Effector memory CD4-positive, alpha-beta T cell (primary cell): ENCODE measurements around the gene HOXA11.

Source experiments
- DNase-seq, 3 donors: peaks; one replicate each; pipeline ENCODE4 v3.0.0-alpha.2; 2020
- H3K27ac ChIP-seq: 2 replicates; pipeline ENCODE4 v1.7.0; 2013; ENCODE audit warnings: mild to moderate bottlenecking, low read length, moderate library complexity; ENCODE audit not compliant: insufficient read depth, poor library complexity, severe bottlenecking
- H3K27me3 ChIP-seq: replicated peaks from 2 replicates; pipeline ENCODE4 v1.7.0; 2013; ENCODE audit warnings: mild to moderate bottlenecking, low read length; ENCODE audit not compliant: insufficient read depth, control insufficient read depth, poor library complexity, severe bottlenecking
- H3K36me3 ChIP-seq: 2 replicates; pipeline ENCODE4 v1.7.0; 2013; ENCODE audit warnings: mild to moderate bottlenecking, low read length, moderate library complexity; ENCODE audit not compliant: control insufficient read depth, insufficient read depth
- H3K4me1 ChIP-seq: 2 replicates; pipeline ENCODE4 v1.7.0; 2013; ENCODE audit warnings: low read length, mild to moderate bottlenecking; ENCODE audit not compliant: control insufficient read depth, insufficient read depth, poor library complexity, severe bottlenecking
- H3K4me3 ChIP-seq: 2 replicates; pipeline ENCODE4 v1.7.0; 2013; ENCODE audit warnings: low read length, low read depth, mild to moderate bottlenecking; ENCODE audit not compliant: insufficient read depth, poor library complexity, severe bottlenecking
- H3K9me3 ChIP-seq: 2 replicates; pipeline ENCODE4 v1.7.0; 2013; ENCODE audit warnings: mild to moderate bottlenecking, low read length, moderate library complexity; ENCODE audit not compliant: control insufficient read depth

The HOXA11 gene

GRCh38 chr7:27205325-27206280 lies 20.6 kb upstream of the HOXA11 start:
- Histone ChIP-seq H3K9me3 (no peaks in the 10 kb centered on the region), H3K27me3 (peaks cover 72% of the 10 kb centered on the region), H3K4me3 (no peak overlapping the region), H3K4me1 (peaks cover 25% of the 10 kb centered on the region), H3K27ac (no peak overlapping the region), H3K36me3 (no peaks in the 10 kb centered on the region)
- DNase-seq = no peak

DNA sequence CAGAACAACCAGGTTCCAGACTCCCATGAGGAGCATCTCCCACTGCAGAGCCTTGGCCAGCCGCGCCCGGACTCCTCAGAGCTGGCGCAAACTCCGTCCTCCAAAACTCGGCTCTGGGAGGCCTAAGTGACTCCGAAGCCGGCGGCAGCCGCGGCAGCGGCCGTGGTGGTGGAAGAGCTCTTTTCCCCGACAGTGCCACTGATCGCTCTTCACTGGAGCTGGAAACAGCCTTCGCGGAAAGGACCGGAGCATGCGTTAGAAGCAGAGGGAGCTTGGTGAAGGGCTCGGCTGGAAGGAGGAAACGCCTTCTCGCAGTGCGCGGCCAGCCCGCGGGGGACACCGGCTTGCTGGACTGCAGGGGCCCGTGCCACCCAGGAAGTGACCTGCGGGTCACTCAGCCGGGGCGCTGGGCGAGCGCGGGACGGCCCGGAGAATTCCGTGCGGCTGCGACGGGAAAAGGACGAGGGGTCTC lies 19.9 kb upstream of the HOXA11 start:
- H3K4me3 ChIP-seq = no peak overlapping the region
- H3K9me3 ChIP-seq = no peaks in the 10 kb centered on the region
- H3K36me3 ChIP-seq = no peaks in the 10 kb centered on the region
- no peak overlapping the region for H3K27ac ChIP-seq
- no peak for DNase-seq
- H3K27me3 ChIP-seq = peaks cover 74% of the 10 kb centered on the region
- peaks cover 27% of the 10 kb centered on the region for H3K4me1 ChIP-seq

GRCh38 chr7:27203964-27204594 lies 19.0 kb upstream of the HOXA11 start:
- Histone ChIP-seq H3K4me1 (peaks cover 30% of the 10 kb centered on the region), H3K27me3 (peaks cover 73% of the 10 kb centered on the region), H3K27ac (no peak overlapping the region), H3K36me3 (no peaks in the 10 kb centered on the region), H3K4me3 (no peak overlapping the region), H3K9me3 (no peaks in the 10 kb centered on the region)
- no peak for DNase-seq

DNA sequence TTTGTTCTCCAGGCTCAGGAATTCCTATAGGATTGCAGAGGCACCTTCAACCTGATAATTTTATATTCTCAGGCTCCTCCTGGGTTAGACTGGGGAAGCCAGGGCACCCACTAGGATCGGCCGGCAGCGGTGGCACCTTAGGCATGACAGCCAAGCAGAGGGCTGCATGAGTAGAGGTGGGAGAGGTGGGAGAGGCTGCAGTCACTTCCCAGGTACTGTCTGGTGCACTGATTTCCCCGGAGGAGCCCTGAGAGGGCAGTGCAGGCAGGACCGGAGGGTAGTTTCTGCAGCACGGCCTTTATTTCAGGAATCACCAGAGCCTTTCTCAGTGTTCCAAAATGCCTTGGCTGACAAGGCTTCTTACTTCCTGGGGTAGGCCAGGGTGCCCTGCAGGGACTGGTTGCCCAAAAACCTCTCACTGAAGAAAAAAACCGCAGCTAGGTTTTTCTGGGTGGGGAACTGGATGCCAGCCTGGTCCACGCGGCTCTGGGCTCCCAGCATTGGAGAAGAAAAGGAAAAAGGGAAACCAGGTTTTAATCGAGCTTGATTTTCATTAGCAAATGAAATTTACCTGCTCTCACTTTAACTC lies 18.4 kb upstream of the HOXA11 start:
- Histone ChIP-seq H3K4me3 (no peak overlapping the region), H3K9me3 (no peaks in the 10 kb centered on the region), H3K4me1 (peaks cover 35% of the 10 kb centered on the region), H3K27me3 (peaks cover 75% of the 10 kb centered on the region), H3K27ac (no peak overlapping the region), H3K36me3 (no peaks in the 10 kb centered on the region)
- no peak for DNase-seq

DNA sequence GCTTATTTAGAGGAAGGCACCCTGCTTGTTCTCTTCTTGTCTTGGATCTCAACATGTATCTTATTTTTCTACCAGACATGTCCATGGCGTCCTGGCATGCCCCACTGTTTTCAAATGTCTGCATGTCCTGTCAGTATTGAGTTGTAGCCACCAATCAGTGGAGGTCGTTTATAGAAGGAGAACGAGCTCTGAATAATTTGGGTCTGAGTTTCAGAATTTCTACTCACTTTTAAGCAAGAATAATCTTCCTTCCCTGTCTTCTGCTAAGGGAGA lies 17.8 kb upstream of the HOXA11 start:
- Histone ChIP-seq H3K36me3 (no peaks in the 10 kb centered on the region), H3K27ac (no peak overlapping the region), H3K4me3 (no peak overlapping the region), H3K27me3 (peaks cover 80% of the 10 kb centered on the region), H3K9me3 (no peaks in the 10 kb centered on the region), H3K4me1 (peaks cover 35% of the 10 kb centered on the region)
- DNase-seq = no peak

DNA sequence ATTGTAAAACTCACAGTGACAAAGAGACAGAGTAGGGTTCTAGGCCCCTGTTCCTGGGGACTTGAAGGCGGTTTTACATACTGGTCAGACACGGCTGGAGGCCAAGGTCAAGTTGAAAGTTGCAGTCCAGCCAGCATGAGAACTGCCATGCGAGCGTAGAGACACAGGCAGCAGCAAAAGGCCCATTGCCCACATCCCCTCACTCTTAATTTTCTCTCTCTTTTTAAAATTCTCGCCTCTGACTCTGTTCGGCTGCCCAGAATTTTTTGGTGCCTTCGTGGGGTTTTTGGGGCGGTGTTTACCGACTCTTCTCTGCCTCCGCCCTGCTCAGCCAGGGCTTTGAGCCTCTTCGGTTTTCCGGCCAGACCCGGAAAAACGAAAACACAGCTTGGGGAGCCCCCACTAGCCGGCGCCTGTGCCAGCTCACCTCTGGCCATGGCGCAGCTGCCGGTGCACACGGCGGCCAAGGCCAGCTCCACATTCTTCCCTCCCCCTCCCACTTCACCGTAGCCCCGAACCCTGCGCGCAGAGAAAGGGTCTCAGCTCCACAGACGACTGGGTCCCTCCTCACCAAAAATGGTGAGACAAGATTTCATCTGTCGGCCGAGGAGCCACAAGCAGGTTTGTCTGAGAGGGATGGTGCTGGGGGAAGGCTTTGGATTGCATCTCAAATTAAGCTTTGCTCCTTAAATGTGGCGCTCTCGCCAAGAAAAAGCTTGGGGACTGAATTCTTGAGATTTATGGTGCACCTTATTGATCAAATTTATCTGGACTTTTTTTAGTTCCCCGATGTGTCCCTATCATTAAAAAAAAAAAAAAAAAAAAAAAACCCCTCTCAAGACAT lies 17.2 kb upstream of the HOXA11 start:
- Histone ChIP-seq H3K27me3 (peaks cover 80% of the 10 kb centered on the region), H3K4me1 (peaks cover 35% of the 10 kb centered on the region)

GRCh38 chr7:27201580-27202017 lies 16.6 kb upstream of the HOXA11 start:
- no peak for DNase-seq
- Histone ChIP-seq H3K4me3 (no peak overlapping the region), H3K27ac (no peak overlapping the region), H3K27me3 (peaks cover 82% of the 10 kb centered on the region), H3K9me3 (no peaks in the 10 kb centered on the region), H3K36me3 (no peaks in the 10 kb centered on the region), H3K4me1 (peaks cover 35% of the 10 kb centered on the region)

More for the DNA sequence above, 17.2 kb upstream of the HOXA11 start:
- H3K9me3 ChIP-seq = no peaks in the 10 kb centered on the region
- no peak overlapping the region for H3K27ac ChIP-seq
- H3K36me3 ChIP-seq = no peaks in the 10 kb centered on the region
- no peak for DNase-seq
- H3K4me3 ChIP-seq = no peak overlapping the region

- Histone ChIP-seq H3K27ac (no peak overlapping the region), H3K36me3 (no peaks in the 10 kb centered on the region), H3K9me3 (no peaks in the 10 kb centered on the region), H3K27me3 (peaks cover 83% of the 10 kb centered on the region), H3K4me1 (peaks cover 35% of the 10 kb centered on the region), H3K4me3 (no peak overlapping the region)
- no peak for DNase-seq
These were observed 15.9 kb upstream of the HOXA11 start for GRCh38 chr7:27200761-27201579.
